NB4 (cell line): ENCODE data around the gene BICD1.
"Not testable (repeated sequence)": the region's sequence is repeated elsewhere in the genome, so short reads cannot be mapped to it uniquely, and the experiment has no call there.

ENCODE experiments used
- DNase-seq: peaks from one replicate; pipeline ENCODE4 v3.0.0; 2010; ENCODE audit warnings: low read depth
- H3K4me3 ChIP-seq: one replicate; pipeline ENCODE4 v1.5.1; 2011; ENCODE audit warnings: mild to moderate bottlenecking, low read depth, low read length, moderate library complexity
- MYC ChIP-seq: IDR thresholded peaks from 2 replicates; pipeline ENCODE4 v1.6.1; 2011; ENCODE audit warnings: low read depth, low read length
- POLR2A ChIP-seq: IDR thresholded peaks from 2 replicates; pipeline ENCODE4 v1.6.1; 2011; ENCODE audit warnings: mild to moderate bottlenecking; ENCODE audit not compliant: insufficient read length; ENCODE audit errors: extremely low read depth
- TF ChIP-seq, protein P1 (sequence below): IDR thresholded peaks from one replicate; pipeline ENCODE4 v1.5.1; 2012; ENCODE audit warnings: low read depth, low read length
- TF ChIP-seq, protein P2 (sequence below): IDR thresholded peaks from 2 replicates; pipeline ENCODE4 v1.6.1; 2011; ENCODE audit warnings: low read depth, low read length

Gene BICD1

DNA sequence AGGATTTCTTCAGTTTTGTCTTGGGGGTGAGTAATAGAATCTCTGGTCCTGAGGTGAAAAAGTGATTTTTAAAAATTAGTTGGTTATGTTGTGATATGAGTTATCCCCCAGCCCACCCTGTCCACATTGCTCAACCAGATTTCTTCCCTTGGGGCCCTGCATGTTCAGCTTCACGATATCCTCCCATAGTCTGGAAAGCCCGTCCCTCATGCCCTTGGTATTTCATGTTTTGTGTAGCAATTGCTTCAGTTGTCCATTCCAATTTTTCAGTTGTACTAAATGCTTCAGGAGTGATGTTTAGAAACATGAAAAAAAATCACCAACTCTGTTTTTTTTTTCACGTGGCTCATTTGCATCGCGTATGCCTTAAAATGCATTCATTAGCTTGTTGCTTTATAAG lies 17.5 kb upstream of the BICD1 start:
- TF ChIP-seq POLR2A, result no peak
- no peak for TF ChIP-seq MYC
- TF ChIP-seq, protein P1, sequence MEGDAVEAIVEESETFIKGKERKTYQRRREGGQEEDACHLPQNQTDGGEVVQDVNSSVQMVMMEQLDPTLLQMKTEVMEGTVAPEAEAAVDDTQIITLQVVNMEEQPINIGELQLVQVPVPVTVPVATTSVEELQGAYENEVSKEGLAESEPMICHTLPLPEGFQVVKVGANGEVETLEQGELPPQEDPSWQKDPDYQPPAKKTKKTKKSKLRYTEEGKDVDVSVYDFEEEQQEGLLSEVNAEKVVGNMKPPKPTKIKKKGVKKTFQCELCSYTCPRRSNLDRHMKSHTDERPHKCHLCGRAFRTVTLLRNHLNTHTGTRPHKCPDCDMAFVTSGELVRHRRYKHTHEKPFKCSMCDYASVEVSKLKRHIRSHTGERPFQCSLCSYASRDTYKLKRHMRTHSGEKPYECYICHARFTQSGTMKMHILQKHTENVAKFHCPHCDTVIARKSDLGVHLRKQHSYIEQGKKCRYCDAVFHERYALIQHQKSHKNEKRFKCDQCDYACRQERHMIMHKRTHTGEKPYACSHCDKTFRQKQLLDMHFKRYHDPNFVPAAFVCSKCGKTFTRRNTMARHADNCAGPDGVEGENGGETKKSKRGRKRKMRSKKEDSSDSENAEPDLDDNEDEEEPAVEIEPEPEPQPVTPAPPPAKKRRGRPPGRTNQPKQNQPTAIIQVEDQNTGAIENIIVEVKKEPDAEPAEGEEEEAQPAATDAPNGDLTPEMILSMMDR, result no peak
- TF ChIP-seq, protein P2, sequence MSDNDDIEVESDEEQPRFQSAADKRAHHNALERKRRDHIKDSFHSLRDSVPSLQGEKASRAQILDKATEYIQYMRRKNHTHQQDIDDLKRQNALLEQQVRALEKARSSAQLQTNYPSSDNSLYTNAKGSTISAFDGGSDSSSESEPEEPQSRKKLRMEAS, result no peak
- no peak overlapping the region for H3K4me3 ChIP-seq
- peak; percentile 60 for DNase-seq

DNA sequence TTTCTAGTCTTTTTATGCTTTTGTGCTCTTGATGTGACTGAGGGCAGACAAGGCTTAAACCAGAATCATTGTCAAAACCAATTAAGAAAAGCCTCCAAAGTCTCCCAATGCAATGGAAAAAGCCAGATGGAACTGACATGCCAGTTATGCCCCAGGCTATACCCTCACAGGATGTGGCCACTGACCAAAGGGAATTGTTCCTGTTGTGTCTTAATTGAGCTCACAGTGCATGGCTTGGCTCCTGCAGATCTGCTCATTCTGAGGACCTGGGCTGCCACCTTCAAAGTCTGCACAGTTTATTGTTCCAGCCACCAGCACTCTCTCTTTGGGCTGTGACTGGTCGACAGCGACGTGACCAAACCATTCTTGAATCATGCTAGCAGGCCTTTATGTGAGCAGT lies 17.1 kb upstream of the BICD1 start:
- H3K4me3 ChIP-seq, result no peak overlapping the region
- no peak for TF ChIP-seq POLR2A
- TF ChIP-seq MYC, result 0 out of 2 replicates have a peak, but pooled peaks have one; percentile 42
- TF ChIP-seq, protein P2, result peak; percentile 69
- TF ChIP-seq, protein P1, result no peak
- peak; percentile 85 for DNase-seq

DNA sequence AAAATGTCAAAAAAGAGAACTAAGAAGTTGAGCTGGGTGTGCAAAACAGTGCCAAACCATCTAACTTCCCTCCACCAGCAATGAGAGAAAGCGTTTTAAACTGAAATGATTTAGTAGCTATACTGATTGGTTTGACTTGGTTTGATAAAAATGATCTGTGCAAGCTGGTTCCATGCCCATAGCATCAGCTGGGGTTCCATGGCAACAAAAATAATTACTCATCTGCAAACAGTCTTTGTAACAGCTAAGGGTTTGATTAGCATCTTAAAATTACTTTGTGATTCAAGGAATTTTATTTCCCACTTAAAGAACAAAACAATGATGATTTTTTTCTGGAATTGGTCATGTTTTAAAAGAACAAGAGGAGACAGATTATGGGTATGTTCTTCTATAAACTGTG lies 15.0 kb upstream of the BICD1 start:
- DNase-seq, result no peak
- no peak overlapping the region for H3K4me3 ChIP-seq
- TF ChIP-seq MYC (no peak), POLR2A (no peak)
- TF ChIP-seq, protein P1, result no peak
- TF ChIP-seq, protein P2, result no peak

DNA sequence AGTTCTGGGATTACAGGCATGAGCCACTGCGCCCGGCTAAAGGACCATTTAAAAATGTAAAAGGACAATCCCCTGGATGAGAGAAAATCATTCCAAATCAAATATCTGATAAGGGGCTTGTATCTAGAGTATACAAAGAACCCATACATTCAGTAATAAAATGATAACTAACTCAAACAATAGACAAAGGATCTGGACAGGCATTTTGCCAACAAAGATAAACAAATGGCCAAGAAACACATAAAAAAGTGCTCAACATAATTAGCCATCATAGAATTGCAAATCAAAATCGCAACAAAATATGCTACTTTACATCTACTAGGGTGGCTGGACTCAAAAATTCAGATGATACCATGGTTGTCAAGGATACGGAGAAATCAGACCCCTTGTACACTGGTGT lies 8.5 kb upstream of the BICD1 start:
- TF ChIP-seq POLR2A (no peak), MYC (no peak)
- TF ChIP-seq, protein P1, result no peak
- TF ChIP-seq, protein P2, result no peak
- no peak for DNase-seq
- H3K4me3 ChIP-seq, result no peak overlapping the region

DNA sequence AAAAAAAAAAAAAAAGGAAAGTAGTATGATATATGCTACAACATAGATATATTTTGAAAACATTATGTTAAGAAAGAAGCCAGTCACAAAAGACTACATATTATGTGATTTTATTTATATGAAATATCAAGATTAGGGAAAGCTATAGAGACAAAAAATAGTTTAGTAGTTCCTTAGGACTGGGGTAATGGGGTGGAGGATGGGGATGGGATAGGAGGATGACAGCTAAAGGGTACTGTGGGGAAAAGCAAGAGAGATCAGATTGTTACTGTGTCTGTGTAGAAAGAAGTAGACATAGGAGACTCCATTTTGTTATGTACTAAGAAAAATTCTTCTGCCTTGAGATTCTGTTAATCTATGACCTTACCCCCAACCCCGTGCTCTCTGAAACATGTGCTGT lies 7.4 kb upstream of the BICD1 start:
- H3K4me3 ChIP-seq, DNase-seq: not testable (repeated sequence)

DNA sequence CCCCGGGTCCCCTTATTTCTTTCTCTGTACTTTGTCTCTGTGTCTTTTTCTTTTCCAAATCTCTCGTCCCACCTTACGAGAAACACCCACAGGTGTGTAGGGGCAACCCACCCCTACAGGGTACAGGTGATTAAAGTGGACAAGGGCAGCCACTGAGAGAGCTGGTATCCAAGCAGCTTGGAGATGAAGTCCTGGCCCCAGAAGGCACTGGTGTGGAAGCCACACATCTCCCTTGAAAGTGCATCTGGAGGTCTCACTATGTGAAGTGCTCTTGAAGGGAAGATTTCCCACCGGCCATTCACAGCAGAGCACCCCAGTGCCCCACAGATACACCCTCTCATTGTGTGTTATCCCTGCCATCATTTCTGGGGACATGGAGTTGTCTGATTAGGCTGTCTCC lies 6.3 kb upstream of the BICD1 start:
- no peak for DNase-seq
- H3K4me3 ChIP-seq, result no peak overlapping the region
- no peak for TF ChIP-seq POLR2A
- TF ChIP-seq MYC, result no peak
- TF ChIP-seq, protein P1, result no peak
- TF ChIP-seq, protein P2, result no peak
